WTC11 (cell line): ENCODE measurements around the gene EXOSC6. TPM values are rescaled to one million over a fixed set of nuclear protein-coding genes. Genes with fewer than 3 reads are reported as not detected.

Experiments used
- ATAC-seq: fragments of 200-7000 bp; cut with Tn5 transposase; 2 replicates; pipeline ENCODE4 v1.10.0; 2021; ENCODE audit warnings: mild to moderate bottlenecking, moderate library complexity
- CTCF ChIA-PET: fragments of 300-600 bp; sonication (Branson Sonifier 250); formaldehyde crosslinking; loops from one replicate; lab custom pipeline; 2021; ENCODE audit warnings: antibody characterized with exemption; lab: Charles Lee
- POLR2A ChIA-PET: fragments of 350-600 bp; sonication (Branson Sonifier 250); formaldehyde crosslinking; loops from one replicate; lab custom pipeline; 2021; ENCODE audit warnings: antibody characterized with exemption; lab: Charles Lee
- DNase-seq: peaks from one replicate; pipeline ENCODE4 v3.0.0; 2021; ENCODE audit warnings: low spot score
- H3K27ac Mint-ChIP-seq: 2 replicates; pipeline ENCODE4 v1.8.0; 2021; ENCODE audit warnings: mixed read lengths
- H3K27me3 Mint-ChIP-seq: 2 replicates; pipeline ENCODE4 v1.8.0; 2021; ENCODE audit warnings: low read depth, mild to moderate bottlenecking, moderate library complexity, mixed read lengths
- H3K36me3 Mint-ChIP-seq: 2 replicates; pipeline ENCODE4 v1.8.0; 2021; ENCODE audit warnings: mixed read lengths
- H3K4me1 Mint-ChIP-seq: 2 replicates; pipeline ENCODE4 v1.8.0; 2022; ENCODE audit warnings: mixed read lengths
- H3K4me3 Mint-ChIP-seq: 2 replicates; pipeline ENCODE4 v1.8.0; 2021; ENCODE audit warnings: mild to moderate bottlenecking, moderate library complexity, mixed read lengths
- H3K9me3 Mint-ChIP-seq: 2 replicates; pipeline ENCODE4 v1.8.0; 2021; ENCODE audit warnings: mixed read lengths
- ATF1 ChIP-seq: sonication (generic); formaldehyde crosslinking; IDR thresholded peaks from 2 replicates; pipeline ENCODE4 v1.8.1; 2023; ENCODE audit warnings: mild to moderate bottlenecking, moderate library complexity, missing genetic modification reagents
- ATF2 ChIP-seq: sonication (generic); formaldehyde crosslinking; IDR thresholded peaks from 2 replicates; pipeline ENCODE4 v1.8.1; 2022; ENCODE audit warnings: low read depth, missing genetic modification reagents, borderline replicate concordance
- CBFB ChIP-seq: sonication (generic); formaldehyde crosslinking; IDR thresholded peaks from 2 replicates; pipeline ENCODE4 v1.8.1; 2022; ENCODE audit warnings: mild to moderate bottlenecking, low read depth, missing genetic modification reagents
- CDX4 ChIP-seq: fragments of 250-450 bp; sonication (Bioruptor Pico); IDR thresholded peaks from 2 replicates; pipeline ENCODE4 v1.9.0; 2021; ENCODE audit warnings: moderate library complexity, mild to moderate bottlenecking, inconsistent platforms, borderline replicate concordance
- E2F1 ChIP-seq: sonication (generic); formaldehyde crosslinking; IDR thresholded peaks from 2 replicates; pipeline ENCODE4 v1.8.0; 2022; ENCODE audit warnings: mild to moderate bottlenecking, missing genetic modification reagents
- E2F5 ChIP-seq: sonication (generic); formaldehyde crosslinking; IDR thresholded peaks from 2 replicates; pipeline ENCODE4 v1.8.1; 2022; ENCODE audit warnings: mild to moderate bottlenecking, moderate library complexity, missing genetic modification reagents
- ELF4 ChIP-seq: sonication (generic); formaldehyde crosslinking; IDR thresholded peaks from 2 replicates; pipeline ENCODE4 v1.8.1; 2022; ENCODE audit warnings: low read depth, mild to moderate bottlenecking, moderate library complexity, missing genetic modification reagents
- ESRRA ChIP-seq: sonication (generic); formaldehyde crosslinking; IDR thresholded peaks from 2 replicates; pipeline ENCODE4 v1.8.1; 2022; ENCODE audit warnings: mild to moderate bottlenecking, missing genetic modification reagents, borderline replicate concordance
- FOXJ3 ChIP-seq: sonication (generic); formaldehyde crosslinking; IDR thresholded peaks from 2 replicates; pipeline ENCODE4 v1.9.0; 2021; ENCODE audit warnings: missing genetic modification reagents, mild to moderate bottlenecking, borderline replicate concordance
- GABPB1 ChIP-seq: sonication (generic); formaldehyde crosslinking; IDR thresholded peaks from 2 replicates; pipeline ENCODE4 v1.8.1; 2023; ENCODE audit warnings: mild to moderate bottlenecking, missing genetic modification reagents
- HMGXB4 ChIP-seq: sonication (generic); formaldehyde crosslinking; IDR thresholded peaks from 2 replicates; pipeline ENCODE4 v1.8.1; 2023; ENCODE audit warnings: mild to moderate bottlenecking, moderate library complexity, missing genetic modification reagents
- NR1H2 ChIP-seq: sonication (generic); formaldehyde crosslinking; IDR thresholded peaks from 2 replicates; pipeline ENCODE4 v1.9.0; 2021; ENCODE audit warnings: mild to moderate bottlenecking, moderate library complexity, missing genetic modification reagents
- NR3C1 ChIP-seq: sonication (generic); formaldehyde crosslinking; conservative IDR thresholded peaks from 2 replicates; pipeline ENCODE4 v1.8.1; 2023; ENCODE audit warnings: low read depth, mild to moderate bottlenecking, missing genetic modification reagents
- PREB ChIP-seq: sonication (generic); formaldehyde crosslinking; IDR thresholded peaks from 2 replicates; pipeline ENCODE4 v1.8.1; 2022; ENCODE audit warnings: mild to moderate bottlenecking, missing genetic modification reagents, moderate library complexity, borderline replicate concordance
- RELA ChIP-seq: sonication (generic); formaldehyde crosslinking; IDR thresholded peaks from 2 replicates; pipeline ENCODE4 v1.8.1; 2022; ENCODE audit warnings: missing genetic modification reagents, mild to moderate bottlenecking, borderline replicate concordance
- SOX15 ChIP-seq: fragments of 250-450 bp; sonication (Bioruptor Pico); IDR thresholded peaks from 2 replicates; pipeline ENCODE4 v1.9.0; 2021; ENCODE audit warnings: mild to moderate bottlenecking
- TEAD4 ChIP-seq: sonication (generic); formaldehyde crosslinking; IDR thresholded peaks from 2 replicates; pipeline ENCODE4 v1.8.0; 2022; ENCODE audit warnings: mild to moderate bottlenecking, missing genetic modification reagents
- ZNF232 ChIP-seq: sonication (generic); formaldehyde crosslinking; IDR thresholded peaks from 2 replicates; pipeline ENCODE4 v1.8.0; 2022; ENCODE audit warnings: mild to moderate bottlenecking, missing genetic modification reagents
- ZNF281 ChIP-seq: sonication (generic); formaldehyde crosslinking; IDR thresholded peaks from 2 replicates; pipeline ENCODE4 v1.8.0; 2023; ENCODE audit warnings: mild to moderate bottlenecking, missing genetic modification reagents
- ZNF396 ChIP-seq: fragments of 250-450 bp; sonication (Bioruptor Pico); IDR thresholded peaks from 2 replicates; pipeline ENCODE4 v1.8.0; 2021; ENCODE audit warnings: mild to moderate bottlenecking, moderate library complexity, borderline replicate concordance
- ZNF671 ChIP-seq: fragments of 250-450 bp; sonication (Bioruptor Pico); IDR thresholded peaks from 2 replicates; pipeline ENCODE4 v1.8.0; 2021; ENCODE audit warnings: mild to moderate bottlenecking
- total RNA-seq: library from RNA; stranded (reverse); gene quantifications from 3 replicates; pipeline ENCODE4 v1.2.3, GENCODE V29; 2021

EXOSC6 gene
- total RNA-seq, 1 experiment from 2014 or later: 27.3 TPM

- no peak for DNase-seq
- POLR2A ChIA-PET: no interaction called here
- Mint-ChIP-seq H3K4me3 (no peak overlapping the region), H3K9me3 (no peaks in the 10 kb centered on the region), H3K27ac (no peak overlapping the region), H3K27me3 (no peaks in the 10 kb centered on the region)
- CTCF ChIA-PET: interaction anchor here (1.6 kb wide), 1 partner anchor 9 kb away, joined by 7 read pairs; no protein-coding TSS in a partner anchor
- TF ChIP-seq E2F5 (CRISPR knock-in tag) (no peak), SOX15 (no peak)
- TF ChIP-seq, all 79 proteins: peak for 0
- no peak for ATAC-seq
- Mint-ChIP-seq H3K4me1 (no peaks in the 10 kb centered on the region), H3K36me3 (peaks cover 85% of the 10 kb centered on the region)
Measured at GRCh38 chr16:70258065-70258464, 6.3 kb upstream of the EXOSC6 start.

- ATAC-seq: no peak
- CTCF ChIA-PET: interaction anchor here (1.6 kb wide), 1 partner anchor 10 kb away, joined by 7 read pairs; no protein-coding TSS in a partner anchor
- H3K4me3 Mint-ChIP-seq: no peak overlapping the region
- H3K4me1 Mint-ChIP-seq: no peaks in the 10 kb centered on the region
- no peaks in the 10 kb centered on the region for H3K27me3 Mint-ChIP-seq
- POLR2A ChIA-PET: interaction anchor here (0.6 kb wide), 1 partner anchor 16 kb away, joined by 5 read pairs; no protein-coding TSS in a partner anchor
- H3K27ac Mint-ChIP-seq: no peak overlapping the region
- H3K36me3 Mint-ChIP-seq: peaks cover 86% of the 10 kb centered on the region
- DNase-seq: no peak
- TF ChIP-seq ESRRA (CRISPR knock-in tag): no peak
- TF ChIP-seq CDX4 (CRISPR knock-in tag): no peak
- TF ChIP-seq HMGXB4 (CRISPR knock-in tag): no peak
- no peaks in the 10 kb centered on the region for H3K9me3 Mint-ChIP-seq
Measured at GRCh38 chr16:70257391-70257790, 5.7 kb upstream of the EXOSC6 start.

GRCh38 chr16:70255574-70255973 lies 3.8 kb upstream of the EXOSC6 start:
- no peaks in the 10 kb centered on the region for H3K9me3 Mint-ChIP-seq
- TF ChIP-seq ZNF396 (CRISPR knock-in tag) (no peak), ZNF232 (CRISPR knock-in tag) (no peak), CDX4 (CRISPR knock-in tag) (no peak), E2F1 (no peak), FOXJ3 (no peak), ATF1 (CRISPR knock-in tag) (no peak), ZNF281 (CRISPR knock-in tag) (no peak), PREB (no peak), TEAD4 (CRISPR knock-in tag) (no peak), RELA (no peak), ATF2 (CRISPR knock-in tag) (no peak), CBFB (CRISPR knock-in tag) (no peak), ZNF671 (CRISPR knock-in tag) (no peak), NR1H2 (CRISPR knock-in tag) (no peak), NR3C1 (no peak), GABPB1 (CRISPR knock-in tag) (no peak), ELF4 (CRISPR knock-in tag) (no peak)
- TF ChIP-seq, all 79 proteins: peak for 0
- H3K4me3 Mint-ChIP-seq: no peak overlapping the region
- no peak overlapping the region for H3K27ac Mint-ChIP-seq
- H3K4me1 Mint-ChIP-seq: no peaks in the 10 kb centered on the region
- DNase-seq (no peak), ATAC-seq (no peak)
- POLR2A ChIA-PET: interaction anchor here (0.6 kb wide), 1 partner anchor 8 kb away, joined by 3 read pairs; no protein-coding TSS in a partner anchor
- H3K27me3 Mint-ChIP-seq: no peaks in the 10 kb centered on the region; the same call in 1 of the 2 replicates
- CTCF ChIA-PET: interaction anchor here (0.6 kb wide), 2 partner anchors 48 to 173 kb away, joined by 3 read pairs; no protein-coding TSS in a partner anchor
- peaks cover 73% of the 10 kb centered on the region for H3K36me3 Mint-ChIP-seq
